HepG2 (cell line): Measurements from ENCODE around the gene CCSER2. TPM values are rescaled to one million over a fixed set of nuclear protein-coding genes. Genes with fewer than 3 reads are reported as not detected.

Experiments used
- ELF1 ChIP-seq: sonication (generic); formaldehyde crosslinking; IDR thresholded peaks from 2 replicates; pipeline ENCODE4 v1.4.0; 2020; ENCODE audit warnings: missing genetic modification reagents
- ELK4 ChIP-seq: sonication (generic); formaldehyde crosslinking; IDR thresholded peaks from 2 replicates; pipeline ENCODE4 v1.9.0; 2021; ENCODE audit warnings: missing genetic modification reagents, borderline replicate concordance
- IRF2 ChIP-seq: IDR thresholded peaks from 2 replicates; pipeline ENCODE4 v1.6.1; 2018; ENCODE audit warnings: missing genetic modification reagents, missing compliant biosample characterization
- KAT8 ChIP-seq: IDR thresholded peaks from 2 replicates; pipeline ENCODE4 v1.6.1; 2016; ENCODE audit warnings: missing genetic modification reagents, missing compliant biosample characterization
- MLLT10 ChIP-seq: sonication (generic); formaldehyde crosslinking; IDR thresholded peaks from 2 replicates; pipeline ENCODE4 v1.4.0; 2020; ENCODE audit warnings: missing genetic modification reagents
- MYC ChIP-seq: sonication (generic); formaldehyde crosslinking; IDR thresholded peaks from 2 replicates; pipeline ENCODE4 v1.9.0; 2021; ENCODE audit warnings: missing genetic modification reagents, borderline replicate concordance
- NBN ChIP-seq: fragments of 450-650 bp; conservative IDR thresholded peaks from 2 replicates; pipeline ENCODE4 v1.6.1; 2017
- NCOR1 ChIP-seq: fragments of 200-600 bp; sonication (generic); IDR thresholded peaks from 2 replicates; pipeline ENCODE4 v1.7.0; 2017; ENCODE audit warnings: antibody characterized with exemption, low read length, borderline replicate concordance
- POGZ ChIP-seq: sonication (generic); formaldehyde crosslinking; IDR thresholded peaks from 2 replicates; pipeline ENCODE4 v1.4.0; 2020; ENCODE audit warnings: mild to moderate bottlenecking, missing genetic modification reagents
- PRDM4 ChIP-seq: sonication (generic); formaldehyde crosslinking; IDR thresholded peaks from 2 replicates; pipeline ENCODE4 v1.9.0; 2021; ENCODE audit warnings: missing genetic modification reagents, borderline replicate concordance
- RBM39 ChIP-seq: fragments of 200-400 bp; formaldehyde crosslinking; IDR thresholded peaks from one replicate; pipeline ENCODE4 v1.6.1; 2018; ENCODE audit warnings: antibody characterized with exemption, mild to moderate bottlenecking, low read depth, low read length; ENCODE audit not compliant: poor library complexity, severe bottlenecking
- SOX5 ChIP-seq: IDR thresholded peaks from 2 replicates; pipeline ENCODE4 v1.6.1; 2016; ENCODE audit warnings: borderline replicate concordance
- THAP9 ChIP-seq: sonication (generic); formaldehyde crosslinking; IDR thresholded peaks from 2 replicates; pipeline ENCODE4; 2020; ENCODE audit warnings: missing genetic modification reagents, mild to moderate bottlenecking, borderline replicate concordance
- ZBTB2 ChIP-seq: sonication (generic); formaldehyde crosslinking; IDR thresholded peaks from 2 replicates; pipeline ENCODE4 v1.8.0; 2022; ENCODE audit warnings: low read depth, missing genetic modification reagents
- ZBTB44 ChIP-seq: sonication (generic); formaldehyde crosslinking; IDR thresholded peaks from 2 replicates; pipeline ENCODE4 v1.4.0; 2020; ENCODE audit warnings: missing genetic modification reagents
- ZNF121 ChIP-seq: sonication (generic); formaldehyde crosslinking; IDR thresholded peaks from 2 replicates; pipeline ENCODE4 v1.5.0; 2020; ENCODE audit warnings: mild to moderate bottlenecking, missing genetic modification reagents
- ZNF292 ChIP-seq: sonication (generic); formaldehyde crosslinking; IDR thresholded peaks from 2 replicates; pipeline ENCODE4 v1.8.1; 2022; ENCODE audit warnings: mild to moderate bottlenecking, low read depth, missing genetic modification reagents, borderline replicate concordance
- ZNF382 ChIP-seq: sonication (generic); formaldehyde crosslinking; IDR thresholded peaks from 2 replicates; pipeline ENCODE4 v1.5.0; 2020; ENCODE audit warnings: missing genetic modification reagents, mild to moderate bottlenecking, borderline replicate concordance
- ZNF562 ChIP-seq: sonication (generic); formaldehyde crosslinking; IDR thresholded peaks from 2 replicates; pipeline ENCODE4 v1.8.0; 2022; ENCODE audit warnings: missing genetic modification reagents, borderline replicate concordance
- ZNF577 ChIP-seq: sonication (generic); formaldehyde crosslinking; IDR thresholded peaks from 2 replicates; pipeline ENCODE4 v1.4.0; 2020; ENCODE audit warnings: mild to moderate bottlenecking, low read depth, missing genetic modification reagents, borderline replicate concordance
- ZNF615 ChIP-seq: sonication (generic); formaldehyde crosslinking; IDR thresholded peaks from 2 replicates; pipeline ENCODE4 v1.5.0; 2020; ENCODE audit warnings: mild to moderate bottlenecking, missing genetic modification reagents, borderline replicate concordance
- polyA plus RNA-seq, 8 experiments: library from polyadenylated mRNA; depleted of rRNA in 3 of 8; stranded (reverse) in 7 of 8; unstranded in 1 of 8; fragments of >200 nt; fragmentation: Illumina TruSeq in 4 of 8; extraction: Trizol in 4 of 8; gene quantifications; 2 replicates each; pipeline versions ENCODE4 v1.2.1 to v1.2.3, GENCODE V29; 2011 to 2016; ENCODE audit warnings: low read depth in 4 of 8, missing spikeins in 1 of 8, mixed read lengths in 1 of 8; ENCODE audit not compliant: insufficient read depth in 1 of 8
- total RNA-seq, 5 experiments: library from RNA; depleted of rRNA; stranded (reverse); fragments of >200 nt; fragmentation: Illumina TruSeq; extraction: Trizol; gene quantifications; 2 replicates each; pipeline ENCODE4 v1.2.3, GENCODE V29; 2016; ENCODE audit warnings: low read depth in 1 of 5

CCSER2 gene
- total and polyA plus RNA-seq, 2 of the 13 experiments (the other 11 are each of a cell fraction or from before 2014, with no cell fraction given), result 13.3 to 17.2 TPM

- TF ChIP-seq ZBTB2 (CRISPR knock-in tag) (no peak), RBM39 (no peak), MLLT10 (CRISPR knock-in tag) (no peak), ZNF577 (no peak), KAT8 (0 out of 2 replicates have a peak, but pooled peaks have one; percentile 19), ZBTB44 (CRISPR knock-in tag) (no peak), NCOR1 (peak; percentile 51; the same call in 1 of the 2 replicates), NBN (no peak), ZNF121 (CRISPR knock-in tag) (no peak), ZNF292 (CRISPR knock-in tag) (peak; percentile 91; the same call in 1 of the 2 replicates), SOX5 (peak; percentile 46; the same call in 1 of the 2 replicates), POGZ (CRISPR knock-in tag) (peak; percentile 67; the same call in 1 of the 2 replicates), ZNF562 (CRISPR knock-in tag) (no peak), ELK4 (CRISPR knock-in tag) (no peak), ZNF382 (CRISPR knock-in tag) (no peak), ZNF615 (no peak), IRF2 (CRISPR knock-in tag) (0 out of 2 replicates have a peak, but pooled peaks have one; percentile 31), THAP9 (CRISPR knock-in tag) (no peak), MYC (CRISPR knock-in tag) (no peak), PRDM4 (no peak), ELF1 (CRISPR knock-in tag) (no peak)
These were observed 195.1 kb downstream of the CCSER2 start (continued) for GRCh38 chr10:84523526-84523925.
